SIG-M5 (cell line): ENCODE results near the gene DCHS1.

Experiments used
- DNase-seq: peaks from one replicate; lab custom pipeline; 2025; lab: John Stamatoyannopoulos, UW

DCHS1 gene

DNA sequence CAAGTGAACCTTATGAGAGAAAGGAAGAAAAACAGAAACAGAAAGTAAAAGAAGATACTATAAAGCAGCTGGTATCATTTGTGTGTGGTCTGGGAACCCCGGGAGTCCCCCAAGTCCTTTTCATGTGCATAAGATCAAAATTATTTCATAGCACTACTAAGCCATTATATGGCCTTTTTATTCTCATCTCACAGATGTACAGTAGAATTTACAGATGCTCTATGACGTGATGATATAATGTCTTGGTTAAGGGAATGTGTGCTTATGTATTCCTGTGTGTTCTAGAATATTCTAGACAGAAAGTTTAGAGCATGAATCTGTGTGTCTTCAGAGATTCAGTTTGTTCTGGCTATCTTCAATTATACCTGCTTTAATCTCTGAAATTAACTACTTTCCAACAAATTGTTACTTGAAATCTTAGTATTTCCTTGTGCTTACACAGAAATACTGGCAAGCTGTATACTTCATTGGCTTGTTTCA, 27.8 kb downstream of the DCHS1 start:
- no peak for DNase-seq

DNA sequence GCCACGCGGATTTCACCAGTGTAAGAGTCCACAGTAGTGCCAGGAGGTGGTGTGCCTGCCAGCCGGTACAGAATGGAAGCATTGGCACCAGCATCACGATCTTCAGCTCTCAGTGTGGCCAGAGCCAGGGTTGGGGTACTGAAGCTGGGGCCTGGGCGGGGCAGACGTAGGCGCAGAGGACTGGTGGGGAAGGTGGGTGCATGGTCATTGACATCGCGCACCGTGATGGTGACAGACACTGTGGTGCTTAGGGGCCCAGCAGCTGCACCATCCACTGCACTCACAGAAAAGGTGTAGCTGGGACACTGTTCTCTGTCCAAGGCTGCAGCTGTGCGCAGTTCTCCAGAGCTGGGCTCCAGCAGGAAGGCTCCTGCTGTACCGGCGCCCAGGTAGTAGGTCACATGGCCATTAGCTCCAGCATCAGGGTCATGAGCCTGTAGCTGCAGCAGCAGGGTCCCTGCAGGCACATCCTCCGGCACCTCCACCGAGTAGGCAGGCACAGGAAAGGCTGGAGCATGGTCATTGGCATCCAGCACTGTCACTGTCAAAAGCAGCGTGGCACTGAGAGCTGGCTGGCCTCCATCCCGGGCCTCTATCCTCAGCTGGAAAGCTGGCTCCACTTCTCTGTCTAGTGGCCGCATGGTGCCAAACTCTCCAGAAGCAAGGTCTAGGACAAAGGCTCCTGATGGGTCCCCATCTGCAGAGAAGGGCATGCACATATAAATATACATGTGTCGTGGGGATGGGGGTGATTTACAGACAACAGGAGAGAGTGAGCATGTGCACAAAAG, 28.4 kb downstream of the DCHS1 start:
- no peak for DNase-seq

DNA sequence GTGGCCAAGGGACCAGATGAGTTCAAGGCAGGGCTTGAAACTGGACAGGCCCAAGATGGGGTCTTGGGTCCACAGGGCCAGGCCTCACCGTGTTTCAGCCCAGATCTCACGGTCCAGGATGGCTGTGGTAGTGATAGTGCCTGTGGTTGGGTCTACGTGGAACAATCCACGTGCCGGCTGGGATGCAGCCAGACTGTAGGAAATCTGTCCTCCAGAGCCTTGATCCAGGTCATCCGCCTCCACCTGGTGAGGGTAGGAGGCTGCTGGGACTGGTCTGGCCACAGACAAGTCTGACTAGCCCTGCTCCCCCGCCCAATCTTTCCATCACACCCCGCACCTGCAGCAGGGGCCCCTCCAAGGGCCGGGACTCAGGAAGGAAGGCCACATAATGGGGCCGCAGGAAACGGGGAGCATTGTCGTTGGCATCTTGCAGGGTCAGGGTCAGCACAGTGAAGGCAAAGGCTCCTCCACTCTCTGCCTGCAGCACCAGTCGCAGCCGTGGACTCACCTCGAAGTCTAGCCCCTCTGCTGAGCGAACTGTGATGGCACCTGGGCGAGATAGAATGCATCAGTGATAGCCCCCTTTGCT, 29.7 kb downstream of the DCHS1 start:
- no peak for DNase-seq

DNA sequence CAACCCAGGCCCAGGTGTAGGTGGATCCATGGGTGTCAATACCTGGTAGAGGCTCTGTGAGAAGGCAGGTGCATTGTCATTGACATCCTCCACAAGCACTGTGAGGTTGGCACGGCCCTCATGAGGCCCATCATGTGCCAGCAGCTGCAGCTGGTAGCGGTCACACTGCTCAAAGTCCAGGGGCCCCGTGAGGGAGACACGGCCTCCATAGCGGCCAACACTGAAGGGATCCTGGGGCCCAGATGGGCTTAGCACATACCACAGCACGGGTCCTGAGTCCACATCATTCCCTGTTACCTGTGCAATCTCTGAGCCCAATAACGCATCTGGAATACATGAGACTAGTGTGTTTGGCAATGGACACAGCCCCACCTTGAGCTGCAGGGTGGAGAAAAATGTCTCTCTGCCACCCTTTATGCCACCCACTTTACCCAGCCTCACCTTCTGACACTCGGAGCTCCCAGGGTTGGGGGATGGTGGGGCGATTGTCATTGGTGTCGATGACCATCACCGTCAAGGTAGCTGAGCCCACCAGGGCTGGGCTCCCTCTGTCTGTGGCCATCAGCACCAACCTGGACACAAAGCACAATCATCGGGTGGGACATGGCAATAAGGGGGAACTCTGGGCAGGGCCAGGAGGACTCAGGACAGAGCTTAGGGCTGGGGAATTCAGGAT, 30.3 kb downstream of the DCHS1 start:
- no peak for DNase-seq

DNA sequence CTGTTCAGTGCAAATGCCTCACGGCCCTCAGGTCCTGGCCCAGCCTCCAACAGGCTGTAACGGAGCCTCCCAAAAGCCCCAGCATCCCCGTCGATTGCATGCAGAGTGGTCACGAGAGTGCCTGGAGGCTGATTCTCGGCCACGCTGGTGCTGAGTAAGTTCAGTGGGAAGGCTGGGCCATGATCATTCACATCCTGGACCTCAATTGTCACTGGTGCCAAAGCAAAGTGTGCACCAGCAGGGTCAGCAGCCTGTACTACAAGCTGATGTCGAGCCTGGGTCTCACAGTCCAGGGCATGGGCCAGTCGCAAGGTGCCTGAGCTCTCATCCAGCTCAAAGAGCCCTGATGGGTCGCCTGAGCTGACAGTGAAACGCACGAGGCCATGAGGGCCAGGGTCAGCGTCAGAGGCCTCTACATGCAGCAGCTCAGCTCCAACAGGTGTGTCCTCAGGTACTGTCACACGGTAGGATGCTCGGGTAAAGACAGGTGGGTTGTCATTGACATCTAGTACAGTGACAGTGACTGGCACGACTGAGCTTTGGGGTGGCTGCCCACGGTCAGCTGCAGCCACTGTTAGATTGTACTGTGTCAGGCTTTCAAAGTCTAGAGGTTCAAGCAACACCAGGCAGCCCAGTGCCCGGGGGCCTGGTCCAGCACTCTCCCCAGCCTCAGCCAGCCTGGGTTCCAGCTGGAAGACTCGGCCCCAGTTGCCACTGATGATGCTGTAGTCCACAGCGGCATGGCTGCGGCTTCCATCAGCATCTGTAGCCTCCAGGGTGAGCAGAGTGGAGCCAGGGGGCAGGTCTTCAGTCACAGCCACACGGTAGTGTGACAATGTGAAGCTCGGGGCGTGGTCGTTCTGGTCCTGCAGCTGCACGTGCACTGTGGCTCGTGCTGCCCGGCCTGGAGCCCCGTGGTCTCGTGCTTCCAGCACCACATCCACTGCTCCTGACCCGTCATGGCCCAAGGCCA, 31.9 kb downstream of the DCHS1 start:
- DNase-seq: no peak

DNA sequence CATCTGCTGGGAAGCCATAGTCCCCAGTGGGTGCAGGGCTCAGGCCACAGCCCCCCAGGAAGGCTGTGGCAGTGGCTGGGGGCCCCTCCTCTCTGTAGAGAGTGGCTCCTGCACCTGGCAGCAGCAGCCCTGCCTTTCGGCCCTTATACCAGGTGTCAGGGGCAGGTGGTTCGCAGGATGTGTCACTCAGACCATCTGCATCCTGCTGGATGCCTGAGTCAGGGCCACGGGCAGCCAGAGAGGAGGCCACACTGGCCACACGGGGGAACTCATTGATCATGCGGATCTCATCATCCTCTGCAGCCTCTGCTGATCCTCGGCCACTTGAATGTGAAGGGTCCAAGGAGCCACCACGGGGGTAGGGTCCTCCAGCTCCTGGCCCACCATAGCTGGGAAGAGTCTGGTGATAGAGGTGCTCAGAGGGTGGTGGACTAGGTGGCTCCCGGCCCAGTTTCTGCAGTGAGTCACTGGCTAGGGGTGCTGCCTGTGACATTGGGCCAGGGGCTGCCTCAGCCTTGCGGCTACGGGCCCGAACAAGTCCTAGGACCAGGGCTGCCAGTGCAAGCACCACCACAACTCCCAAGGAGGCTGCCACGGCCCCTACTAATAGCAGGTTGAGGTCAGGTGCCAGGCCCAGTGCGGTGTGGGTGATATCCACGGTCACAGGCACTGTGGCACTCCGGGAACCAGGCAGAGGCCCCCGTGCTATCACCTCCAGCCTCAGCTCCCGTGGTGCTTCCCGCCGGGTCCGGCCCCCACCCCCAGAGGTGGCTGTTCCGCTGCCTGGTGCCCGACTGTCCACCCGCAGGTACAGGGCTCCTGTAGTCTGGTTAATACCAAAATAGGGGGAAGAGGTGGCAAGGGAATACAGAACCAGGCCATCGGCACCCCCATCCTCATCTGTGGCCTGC, 33.1 kb downstream of the DCHS1 start:
- no peak for DNase-seq

DNA sequence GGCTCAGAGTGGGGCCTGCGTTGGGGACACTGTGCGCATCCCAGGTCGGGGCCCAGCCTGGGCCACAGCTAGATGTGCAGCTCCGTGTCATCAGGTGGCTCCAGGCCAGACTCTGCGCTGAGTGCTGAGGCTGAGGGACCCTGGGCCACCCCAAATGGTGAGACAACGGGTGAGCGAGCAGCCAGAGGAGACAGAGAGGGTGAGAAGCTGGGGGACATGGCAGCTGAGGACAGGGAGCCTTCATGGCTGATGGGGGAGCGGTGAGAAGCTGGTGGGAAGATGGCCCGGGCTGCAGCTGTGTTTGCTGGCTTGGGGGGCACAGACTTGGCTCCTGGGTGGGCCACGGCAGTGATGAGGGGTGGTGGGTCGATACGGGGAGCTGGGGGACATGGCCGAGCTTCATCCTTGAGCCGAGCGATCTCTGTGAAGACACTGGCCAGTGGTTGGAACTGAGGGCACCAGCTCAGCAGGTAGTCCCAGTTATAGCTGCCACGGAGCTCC, 33.8 kb downstream of the DCHS1 start:
- no peak for DNase-seq

DNA sequence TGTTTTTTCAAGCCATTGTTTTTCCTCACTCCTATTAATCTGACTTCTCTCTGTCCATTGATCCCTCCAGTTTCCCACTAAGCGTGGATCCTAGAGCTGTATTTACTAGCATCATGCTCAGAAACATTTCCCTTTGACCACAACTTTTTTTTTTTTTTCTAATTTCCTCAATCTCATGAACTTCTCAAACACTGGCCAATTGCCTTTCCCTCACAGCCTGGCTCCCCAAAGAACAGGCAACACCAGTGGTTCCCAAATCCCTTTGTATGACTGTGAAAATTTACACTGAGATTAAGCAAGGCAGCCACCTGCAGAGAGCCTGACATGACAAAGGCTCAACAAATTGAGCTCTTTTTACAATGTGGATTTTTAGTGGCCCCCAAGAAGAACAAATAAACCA, 35.0 kb downstream of the DCHS1 start:
- DNase-seq: no peak

DNA sequence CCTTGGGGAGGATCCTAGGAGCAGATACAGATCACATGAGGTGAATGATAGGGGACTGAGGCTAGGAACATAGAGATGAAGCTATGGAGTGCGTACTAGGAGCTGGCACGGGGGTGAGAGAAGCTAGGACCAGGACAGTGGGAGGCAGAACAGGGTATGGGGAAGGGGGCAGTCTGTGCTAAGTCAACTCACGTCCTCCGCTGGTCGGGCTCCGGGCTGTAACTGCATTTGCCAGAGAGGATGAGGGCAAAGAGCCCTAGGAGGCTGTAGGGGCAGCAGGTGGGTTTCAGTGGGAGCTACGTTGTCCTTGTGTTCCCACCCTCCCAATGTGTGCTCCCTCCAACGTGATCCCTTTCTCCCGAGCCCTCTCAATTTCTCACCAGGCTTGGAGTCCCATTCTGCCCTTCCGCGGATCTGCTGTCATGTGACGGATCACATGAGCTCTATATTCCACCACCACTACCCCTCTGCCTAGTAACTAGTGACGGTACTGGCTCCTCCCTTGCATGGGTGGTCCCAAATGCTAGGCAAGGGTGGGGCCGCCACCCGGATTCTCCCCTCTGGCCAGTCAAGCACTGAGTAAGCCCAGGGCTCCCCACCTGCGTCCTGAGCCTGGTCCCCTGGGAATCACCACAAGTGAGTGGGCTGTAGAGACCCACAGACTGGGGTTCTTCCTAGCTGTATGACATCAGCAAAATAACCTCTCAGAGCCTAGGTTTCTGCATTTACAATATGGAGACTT, 36.4 kb downstream of the DCHS1 start, which contains the start of gene TPP1:
TPP1 (minus strand) TSS at position 419 of the 742 bp plus-strand sequence; CDS start at position 397, 22 bp downstream.
- DNase-seq: peak; percentile 23

DNA sequence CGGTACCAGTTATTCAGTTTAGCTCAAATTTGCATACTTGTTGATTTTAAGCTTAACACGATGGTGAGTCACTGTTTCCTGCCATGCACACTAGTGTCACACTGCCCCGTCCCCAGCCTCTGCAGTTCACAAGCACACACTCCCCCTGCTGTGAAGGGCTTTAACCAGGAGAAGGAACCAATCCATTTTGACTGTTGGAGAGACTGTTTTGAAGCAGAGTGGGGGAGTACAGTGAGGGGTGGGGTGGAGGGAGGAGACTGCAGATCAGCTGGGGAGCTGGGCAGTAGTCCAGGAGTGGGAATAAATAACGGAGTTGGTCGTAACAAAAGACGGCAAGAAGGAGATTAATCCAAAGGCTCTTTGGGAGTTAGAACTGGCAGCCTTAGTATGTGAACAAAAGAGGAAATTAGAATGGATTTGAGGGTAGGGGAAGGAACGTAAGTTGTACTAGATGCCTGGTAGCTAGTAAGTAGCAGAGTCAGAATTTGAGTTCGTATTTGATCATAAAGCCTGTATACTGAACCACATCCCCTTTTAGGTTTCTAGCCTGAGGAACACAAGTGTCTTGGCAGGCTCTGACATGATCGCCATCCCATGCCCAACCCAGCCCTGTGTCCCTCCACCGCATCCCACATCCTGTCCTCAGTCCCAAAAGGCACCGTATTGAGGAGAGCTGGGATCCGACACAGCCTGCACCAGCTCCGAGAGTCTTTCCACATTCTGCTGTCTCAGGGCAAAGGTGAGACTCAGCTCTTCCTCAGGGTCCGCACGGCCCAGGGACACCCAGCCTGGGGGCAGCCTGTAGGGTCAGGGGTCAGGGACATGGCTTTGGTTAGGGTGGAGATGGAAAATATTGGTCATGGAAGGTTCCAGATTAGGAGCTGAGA, 37.2 kb downstream of the DCHS1 start:
- peak; percentile 72 for DNase-seq

DNA sequence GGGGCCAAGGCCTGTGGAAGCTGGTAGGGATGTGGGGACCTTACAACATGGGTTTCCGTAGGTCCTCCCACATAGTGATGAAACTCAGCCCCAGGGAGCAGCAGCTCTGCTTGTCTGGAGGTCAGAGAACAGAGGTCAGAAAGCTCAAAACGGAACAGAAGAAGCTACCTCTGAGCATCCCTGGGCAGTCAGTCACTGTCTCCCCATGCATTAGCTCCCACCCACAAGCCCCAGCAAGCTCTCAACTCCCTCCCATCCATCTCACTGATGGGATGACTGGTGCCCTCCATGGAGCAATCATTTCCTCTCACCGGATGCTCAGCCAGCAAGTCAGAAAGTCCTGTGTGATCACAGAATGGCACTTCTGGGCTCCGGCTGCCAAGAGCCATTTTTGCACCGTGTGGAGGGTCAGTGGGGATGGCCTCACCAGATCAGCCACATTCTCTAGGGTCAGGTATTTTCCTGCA, 38.3 kb downstream of the DCHS1 start:
- peak; percentile 8 for DNase-seq

DNA sequence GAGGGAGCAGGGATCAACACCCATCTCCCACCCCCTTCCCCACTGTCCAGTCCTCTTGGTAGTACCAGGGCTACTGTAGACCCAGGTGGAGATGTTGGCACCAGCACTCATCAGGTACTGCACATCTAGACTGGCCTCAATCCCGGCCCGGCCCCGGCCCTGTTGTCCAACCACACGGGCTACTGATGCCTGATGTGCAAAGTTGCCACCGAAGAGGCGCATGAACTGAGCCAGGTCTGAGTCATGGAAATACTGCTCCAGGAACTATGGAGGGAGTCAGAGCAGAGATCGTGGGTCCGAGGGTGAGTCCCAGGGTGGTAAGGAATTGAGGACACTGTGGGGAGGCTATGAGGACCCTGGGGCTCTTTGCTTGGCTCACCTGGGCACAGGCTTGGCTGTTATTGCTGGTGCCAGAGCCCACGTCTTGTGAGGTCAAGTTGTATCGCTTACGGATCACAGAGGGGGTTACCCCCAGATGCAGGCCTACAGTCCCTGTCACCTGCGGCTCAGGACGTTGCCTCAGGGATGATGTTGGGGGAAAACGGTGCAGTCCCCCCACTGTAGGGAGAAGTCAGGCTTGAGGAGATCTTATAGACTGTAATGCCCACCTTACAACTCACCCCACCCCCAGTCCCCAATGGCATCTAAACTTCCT, 38.9 kb downstream of the DCHS1 start:
- DNase-seq: no peak

DNA sequence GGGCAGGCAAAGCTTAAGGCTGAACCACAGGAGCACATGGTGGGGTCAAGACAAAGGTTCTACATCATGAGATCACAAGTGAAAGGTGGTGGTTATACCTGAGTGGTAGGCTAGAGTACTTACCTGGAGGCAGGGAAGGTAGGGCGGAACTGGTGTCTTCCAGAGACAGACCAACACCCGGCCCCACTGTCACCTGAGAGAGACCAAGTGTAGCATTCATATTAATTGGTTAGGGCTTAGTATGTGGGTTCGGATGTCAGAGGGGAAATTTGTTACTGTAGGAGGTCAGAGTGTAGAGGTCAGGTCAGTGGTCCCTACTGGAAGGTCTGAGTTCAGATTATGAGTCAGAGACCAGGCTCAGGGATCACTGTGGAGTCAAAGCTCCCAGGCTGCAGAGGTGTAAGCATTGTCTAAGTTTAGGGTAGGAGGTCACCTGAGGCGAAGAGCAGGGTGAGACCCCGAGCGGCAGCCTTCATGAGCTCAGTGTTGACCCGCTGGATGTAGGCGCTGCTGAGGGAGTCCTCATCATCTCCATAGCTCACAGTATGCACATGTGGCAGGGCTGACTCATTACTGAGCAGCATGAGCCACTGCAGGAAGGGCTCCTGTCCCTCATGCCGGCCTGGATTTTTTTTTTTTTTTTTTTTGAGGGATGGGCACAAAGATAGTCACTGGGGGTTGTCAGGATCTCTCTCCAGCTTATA, 39.6 kb downstream of the DCHS1 start:
- no peak for DNase-seq

DNA sequence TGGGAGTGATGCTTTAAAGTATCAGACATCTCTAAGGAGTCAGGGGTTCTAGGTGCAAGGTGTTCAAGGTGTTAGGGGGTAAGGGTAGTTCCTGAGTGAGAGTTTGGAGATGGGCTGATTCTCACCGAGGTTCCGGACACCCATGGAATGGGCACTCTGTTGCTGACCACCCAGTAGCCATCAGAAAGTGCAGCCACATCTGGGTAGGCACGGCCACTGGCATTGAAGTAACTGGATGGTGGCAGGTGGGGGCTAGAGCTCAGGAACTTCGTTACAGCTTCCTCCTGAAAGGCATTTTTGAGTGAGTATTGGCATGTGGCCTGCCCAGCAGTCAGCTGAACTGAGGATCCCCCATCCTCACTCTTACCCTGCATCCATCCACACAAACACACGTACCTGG, 40.6 kb downstream of the DCHS1 start:
- DNase-seq: no peak

DNA sequence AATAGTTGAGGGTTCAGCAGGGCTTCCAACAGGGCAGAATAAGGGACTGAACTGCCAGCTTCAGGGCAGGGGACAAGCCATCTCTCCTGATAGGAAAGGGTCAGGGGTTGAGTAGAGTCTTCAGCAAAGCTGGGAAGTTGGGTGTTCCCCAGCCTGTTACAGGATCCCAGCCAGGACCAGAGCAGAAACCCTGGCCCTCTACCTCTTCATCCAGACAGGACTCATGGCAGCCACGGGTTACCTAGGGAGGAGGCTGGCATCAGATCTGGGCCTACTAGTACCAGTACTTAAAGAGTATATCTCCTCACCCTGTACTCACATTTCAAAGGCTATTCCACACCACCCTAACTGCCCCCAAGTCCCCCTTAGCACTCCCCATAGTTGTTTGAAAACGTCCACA, 41.2 kb downstream of the DCHS1 start:
- no peak for DNase-seq

DNA sequence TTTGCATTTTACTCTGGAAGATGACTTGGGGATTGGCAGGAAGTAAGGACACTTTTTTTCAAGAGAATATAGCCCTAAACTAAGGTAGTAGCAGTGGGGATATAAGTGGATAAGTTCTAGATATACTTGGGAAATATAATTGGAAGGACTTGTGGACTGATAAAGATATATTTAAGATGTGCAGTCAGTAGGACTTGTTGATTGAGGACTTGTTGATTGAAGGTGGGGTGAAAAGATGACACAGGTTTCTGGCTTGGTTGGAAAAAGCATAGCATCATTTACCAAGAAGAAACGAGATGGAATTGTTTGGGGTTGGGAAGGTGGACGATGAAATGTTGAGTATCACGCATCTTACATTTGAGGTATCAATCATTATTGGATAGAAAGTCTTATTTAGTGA, 42.1 kb downstream of the DCHS1 start:
- no peak for DNase-seq

DNA sequence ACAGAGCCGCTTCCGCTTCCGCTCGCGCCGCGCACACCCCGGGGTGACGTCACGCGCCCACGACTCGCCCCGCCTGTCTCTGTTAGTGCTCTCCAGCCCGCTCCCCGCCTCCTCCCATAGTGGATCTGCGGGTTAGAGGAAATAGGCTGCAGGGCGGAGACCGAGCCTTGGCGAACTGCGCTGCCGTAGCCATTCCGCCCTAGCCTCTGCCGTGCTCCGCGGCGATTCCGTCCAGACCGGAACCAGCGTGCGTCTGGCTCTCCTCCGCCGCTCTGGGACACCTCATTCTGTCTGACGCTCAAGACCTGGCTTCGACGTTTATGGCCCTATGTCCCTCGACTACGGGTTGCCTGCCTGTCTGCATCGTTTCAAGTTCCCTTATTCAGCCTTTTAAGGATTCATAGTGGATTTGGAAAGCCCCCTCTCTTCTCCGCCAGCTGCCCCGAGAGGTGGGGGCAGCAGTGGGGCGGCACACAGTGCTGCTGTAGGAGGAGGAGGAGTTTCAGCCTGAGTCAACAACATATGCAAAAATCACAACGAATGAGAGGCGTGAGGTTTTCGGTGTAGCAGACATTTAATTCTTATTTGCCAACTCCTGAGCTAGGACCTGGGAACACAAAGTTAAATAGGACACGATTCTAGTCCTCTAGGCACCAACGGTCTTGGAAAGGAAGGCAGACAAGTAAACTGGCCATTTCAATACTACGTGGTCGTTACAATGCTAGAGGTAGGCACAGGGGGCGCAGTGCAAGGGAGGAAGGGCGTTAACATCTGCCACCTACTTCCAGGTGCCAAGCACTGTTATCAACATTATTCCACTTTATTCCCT, 43.2 kb downstream of the DCHS1 start, which contains the start of gene TAF10:
TAF10 (minus strand) TSS at position 4 of the 829 bp plus-strand sequence. CDS start 27 bp downstream, outside the sequence.
- DNase-seq: peak; percentile 48
